BE2C (cell line): ENCODE data around the gene MYH13.

Experiments
- DNase-seq: peaks from one replicate; pipeline ENCODE4 v3.0.0-alpha.2; 2020
- H3K27me3 ChIP-seq: fragments of 250-450 bp; sonication (Bioruptor Pico); 2 replicates; pipeline ENCODE4 v1.5.1; 2020; ENCODE audit warnings: mild to moderate bottlenecking
- H3K36me3 ChIP-seq: fragments of 250-450 bp; sonication (Bioruptor Pico); 2 replicates; pipeline ENCODE4 v1.5.1; 2020; ENCODE audit warnings: mild to moderate bottlenecking
- H3K4me1 ChIP-seq: fragments of 250-450 bp; sonication (Bioruptor Pico); 2 replicates; pipeline ENCODE4 v1.5.1; 2020
- H3K4me3 ChIP-seq: 2 replicates; pipeline ENCODE4 v1.5.1; 2011; ENCODE audit warnings: low read depth, low read length
- H3K9me3 ChIP-seq: fragments of 250-450 bp; sonication (Bioruptor Pico); 2 replicates; pipeline ENCODE4 v1.5.1; 2020
- CTCF ChIP-seq: IDR thresholded peaks from 2 replicates; pipeline ENCODE4 v1.5.1; 2012; ENCODE audit warnings: mild to moderate bottlenecking, low read depth, low read length

MYH13 gene

GRCh38 chr17:10384175-10384574, 11.4 kb upstream of the MYH13 start:
- no peak for TF ChIP-seq CTCF
- Histone ChIP-seq H3K27me3 (no peaks in the 10 kb centered on the region), H3K4me3 (no peak overlapping the region), H3K4me1 (no peaks in the 10 kb centered on the region), H3K36me3 (no peaks in the 10 kb centered on the region), H3K9me3 (no peaks in the 10 kb centered on the region)
- no peak for DNase-seq

DNA sequence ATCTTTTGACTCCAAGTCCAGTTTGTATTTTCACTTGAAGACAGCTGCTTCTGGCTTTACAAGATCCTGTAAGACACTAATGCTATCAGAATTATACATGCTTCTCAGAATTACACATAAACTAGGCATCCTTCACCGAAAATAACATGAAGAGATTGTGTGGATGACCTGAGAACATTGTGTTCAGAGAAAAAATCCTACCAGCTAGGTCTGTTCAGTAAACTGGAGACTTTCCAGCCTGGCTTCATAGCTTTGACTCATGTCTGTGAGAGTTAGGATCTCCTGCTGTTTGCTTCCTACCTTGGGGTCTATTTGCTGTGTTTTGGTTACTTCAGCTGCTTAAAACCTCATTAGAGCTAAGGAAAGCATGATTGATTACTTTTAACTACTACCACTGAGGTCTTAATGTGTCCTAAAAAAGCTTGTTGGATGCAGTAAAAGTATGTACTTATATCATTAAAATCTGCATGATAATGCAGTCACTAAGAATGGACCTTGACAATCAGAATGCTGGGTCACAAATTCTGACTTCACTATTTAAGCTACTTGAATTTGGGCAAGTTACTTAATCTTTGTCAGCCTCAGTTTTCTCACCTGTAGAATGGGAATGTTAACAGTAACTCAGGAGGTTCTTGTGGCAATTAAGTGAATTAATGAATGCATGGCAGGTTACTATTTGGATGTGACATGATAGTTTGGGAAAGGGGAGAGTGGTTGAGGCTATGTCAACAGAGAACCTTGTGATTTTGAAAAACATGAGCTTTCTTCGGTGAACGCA, 8.0 kb upstream of the MYH13 start:
- no peak for TF ChIP-seq CTCF
- Histone ChIP-seq H3K9me3 (no peaks in the 10 kb centered on the region), H3K4me1 (no peaks in the 10 kb centered on the region), H3K36me3 (no peaks in the 10 kb centered on the region), H3K4me3 (no peak overlapping the region), H3K27me3 (no peaks in the 10 kb centered on the region)
- DNase-seq: no peak

DNA sequence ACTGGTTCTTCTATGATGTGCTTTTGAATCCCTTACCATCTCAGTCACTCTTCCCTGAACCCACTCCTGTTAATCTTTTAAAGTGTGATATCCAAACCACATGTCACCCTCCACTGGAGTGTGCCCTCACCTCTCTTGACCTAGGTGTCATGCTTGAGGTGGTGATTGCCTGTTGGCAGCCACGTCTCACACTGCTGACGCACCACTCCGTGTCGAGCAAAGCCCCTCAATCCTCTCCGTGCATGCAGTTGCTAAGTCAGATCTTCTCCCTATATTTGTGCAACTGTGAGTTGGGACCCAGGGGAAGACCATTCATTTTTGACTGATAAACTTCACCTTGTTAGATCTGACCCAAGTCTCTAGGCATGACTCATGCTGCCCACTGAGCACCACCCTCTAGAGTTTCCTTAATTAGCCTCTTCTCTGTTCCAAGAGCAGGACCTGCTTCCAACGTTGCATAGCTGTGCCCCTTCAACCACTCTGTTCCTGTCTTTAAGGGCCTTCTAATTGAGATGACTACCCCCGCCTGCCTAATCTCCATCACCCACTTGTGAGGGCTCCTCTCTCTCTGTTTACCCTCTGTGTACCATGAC, 2.7 kb downstream of the MYH13 start:
- H3K9me3 ChIP-seq: no peaks in the 10 kb centered on the region
- no peak for TF ChIP-seq CTCF
- H3K4me3 ChIP-seq: no peak overlapping the region
- H3K4me1 ChIP-seq: no peaks in the 10 kb centered on the region
- H3K27me3 ChIP-seq: no peaks in the 10 kb centered on the region
- H3K36me3 ChIP-seq: no peaks in the 10 kb centered on the region
- no peak for DNase-seq

DNA sequence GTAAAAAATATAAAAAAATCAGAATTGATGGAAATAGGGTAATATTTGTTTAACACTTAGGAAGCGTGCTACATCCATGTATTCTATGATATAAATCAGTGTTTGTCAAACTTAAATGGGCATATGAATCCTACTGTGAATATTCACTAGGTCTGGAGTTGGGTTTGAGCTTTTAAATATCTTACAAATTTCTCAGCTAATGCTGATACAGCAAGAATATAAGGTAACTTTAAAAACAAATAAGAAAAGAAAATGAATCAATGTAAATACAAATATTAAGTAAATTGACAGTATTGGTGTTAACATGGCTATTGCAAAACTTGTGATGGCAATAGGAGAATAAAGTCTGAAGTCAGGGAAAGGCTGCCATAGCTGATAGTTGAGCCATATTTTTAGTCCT, 3.6 kb downstream of the MYH13 start:
- Histone ChIP-seq H3K36me3 (no peaks in the 10 kb centered on the region), H3K4me3 (no peak overlapping the region), H3K9me3 (no peaks in the 10 kb centered on the region), H3K4me1 (no peaks in the 10 kb centered on the region), H3K27me3 (no peaks in the 10 kb centered on the region)
- no peak for DNase-seq
- no peak for TF ChIP-seq CTCF

GRCh38 chr17:10368561-10368960, 4.2 kb downstream of the MYH13 start:
- DNase-seq: no peak
- Histone ChIP-seq H3K36me3 (no peaks in the 10 kb centered on the region), H3K27me3 (no peaks in the 10 kb centered on the region)

More at GRCh38 chr17:10368561-10368960, 4.2 kb downstream of the MYH13 start:
- Histone ChIP-seq H3K9me3 (no peaks in the 10 kb centered on the region), H3K4me3 (no peak overlapping the region), H3K4me1 (no peaks in the 10 kb centered on the region)
- no peak for TF ChIP-seq CTCF
